Liver (tissue), 9 donors: ENCODE results near the gene MGME1. TPM values are rescaled to one million over a fixed set of nuclear protein-coding genes. Genes with fewer than 3 reads are reported as not detected.
"Not testable (repeated sequence)": the region's sequence is repeated elsewhere in the genome, so short reads cannot be mapped to it uniquely, and the experiment has no call there.

ENCODE experiments used
- DNase-seq: peaks from one replicate; pipeline ENCODE4 v3.0.0-alpha.2; 2017; ENCODE audit warnings: low spot score
- H3K27ac ChIP-seq, 2 donors: one replicate each; pipeline ENCODE4 v1.7.0; 2013; ENCODE audit warnings: inconsistent platforms in 2 of 2, low read length in 2 of 2, control low read depth in 1 of 2, low read depth in 1 of 2, mild to moderate bottlenecking in 1 of 2
- H3K27me3 ChIP-seq, 4 donors: one replicate each; pipeline versions ENCODE4 v1.6.1 to v1.7.0; 2013; ENCODE audit warnings: low read length in 3 of 4, inconsistent platforms in 1 of 4, mild to moderate bottlenecking in 1 of 4, moderate library complexity in 1 of 4; ENCODE audit not compliant: control insufficient read depth in 4 of 4, insufficient read depth in 4 of 4
- H3K36me3 ChIP-seq, 4 donors: one replicate each; pipeline versions ENCODE4 v1.6.1 to v1.7.0; 2013; ENCODE audit warnings: low read length in 3 of 4, mild to moderate bottlenecking in 3 of 4, low read depth in 1 of 4, moderate library complexity in 1 of 4; ENCODE audit not compliant: control insufficient read depth in 4 of 4, insufficient read depth in 3 of 4
- H3K4me1 ChIP-seq, 4 donors: one replicate each; pipeline versions ENCODE4 v1.6.1 to v1.7.0; 2013; ENCODE audit warnings: low read length in 3 of 4, mild to moderate bottlenecking in 3 of 4, moderate library complexity in 1 of 4; ENCODE audit not compliant: control insufficient read depth in 4 of 4, insufficient read depth in 4 of 4
- H3K4me3 ChIP-seq, 3 donors: one replicate each; pipeline versions ENCODE4 v1.6.1 to v1.7.0; 2013; ENCODE audit warnings: low read length in 3 of 3, control low read depth in 1 of 3, low read depth in 1 of 3, mild to moderate bottlenecking in 1 of 3
- H3K9ac ChIP-seq, 2 donors: one replicate each; pipeline ENCODE4 v1.7.0; 2013; ENCODE audit warnings: low read length in 2 of 2, mild to moderate bottlenecking in 2 of 2, moderate library complexity in 2 of 2, control low read depth in 1 of 2, low read depth in 1 of 2
- H3K9me3 ChIP-seq, 4 donors: one replicate each; pipeline versions ENCODE4 v1.6.1 to v1.7.0; 2013; ENCODE audit warnings: low read length in 3 of 4; ENCODE audit not compliant: control insufficient read depth in 4 of 4
- ATF3 ChIP-seq: IDR thresholded peaks from 2 replicates; pipeline ENCODE4 v1.6.1; 2016; ENCODE audit warnings: antibody characterized with exemption
- CTCF ChIP-seq: fragments of 150-350 bp; IDR thresholded peaks from 2 replicates; pipeline ENCODE4 v1.5.1; 2017; ENCODE audit warnings: improper control_type of control experiment, low read depth, low read length; ENCODE audit not compliant: missing input control
- EGR1 ChIP-seq, 2 donors: IDR thresholded peaks; 2 replicates each; pipeline ENCODE4 v1.6.1; 2016 to 2018; ENCODE audit warnings: antibody characterized with exemption in 2 of 2, low read depth in 2 of 2
- FOXA1 ChIP-seq: IDR thresholded peaks from 2 replicates; pipeline ENCODE4 v1.6.1; 2016; ENCODE audit warnings: antibody characterized with exemption
- FOXA2 ChIP-seq: IDR thresholded peaks from 2 replicates; pipeline ENCODE4 v1.6.1; 2016; ENCODE audit warnings: antibody characterized with exemption
- GABPA ChIP-seq, 2 donors: IDR thresholded peaks in 1 of 2; conservative IDR thresholded peaks in 1 of 2; 2 replicates each; pipeline ENCODE4 v1.6.1; 2016; ENCODE audit warnings: antibody characterized with exemption in 2 of 2, mild to moderate bottlenecking in 1 of 2, moderate library complexity in 1 of 2
- HNF4A ChIP-seq, 2 donors: conservative IDR thresholded peaks; 2 replicates each; pipeline ENCODE4 v1.6.1; 2016; ENCODE audit warnings: antibody characterized with exemption in 2 of 2, mild to moderate bottlenecking in 2 of 2
- HNF4G ChIP-seq: IDR thresholded peaks from 2 replicates; pipeline ENCODE4 v1.6.1; 2016; ENCODE audit warnings: antibody characterized with exemption
- JUND ChIP-seq, 2 donors: IDR thresholded peaks; 2 replicates each; pipeline ENCODE4 v1.6.1; 2016; ENCODE audit warnings: antibody characterized with exemption in 2 of 2
- NR2F2 ChIP-seq: IDR thresholded peaks from 2 replicates; pipeline ENCODE4 v1.6.1; 2016; ENCODE audit warnings: antibody characterized with exemption
- RAD21 ChIP-seq, 2 donors: IDR thresholded peaks; 2 replicates each; pipeline ENCODE4 v1.6.1; 2016; ENCODE audit warnings: antibody characterized with exemption in 2 of 2, mild to moderate bottlenecking in 2 of 2
- RXRA ChIP-seq, 2 donors: IDR thresholded peaks; 2 replicates each; pipeline ENCODE4 v1.6.1; 2017 to 2018; ENCODE audit warnings: antibody characterized with exemption in 2 of 2, mild to moderate bottlenecking in 1 of 2
- SP1 ChIP-seq: IDR thresholded peaks from 2 replicates; pipeline ENCODE4 v1.6.1; 2018; ENCODE audit warnings: antibody characterized with exemption, mild to moderate bottlenecking
- TAF1 ChIP-seq: conservative IDR thresholded peaks from 2 replicates; pipeline ENCODE4 v1.6.1; 2016; ENCODE audit warnings: antibody characterized with exemption, mild to moderate bottlenecking
- ZBTB33 ChIP-seq: IDR thresholded peaks from 2 replicates; pipeline ENCODE4 v1.6.1; 2016; ENCODE audit warnings: antibody characterized with exemption
- WGBS: extraction: QIAGEN DNeasy Blood & Tissue Kit; methylation state at CpG from one replicate; pipeline ENCODE4 v1.1.7; 2013; 5-methylcytosine and 5-hydroxymethylcytosine counted together
- polyA plus RNA-seq, 2 donors: library from polyadenylated mRNA; stranded (reverse) in 1 of 2; unstranded in 1 of 2; fragments of 200-250 nt in 1 of 2; fragments of >200 nt in 1 of 2; fragmentation: Nextera tagmentation in 1 of 2; extraction: Ambion mirVana in 1 of 2; gene quantifications; one replicate each; pipeline versions ENCODE4 v1.2.1 to v1.2.3, GENCODE V29; 2013 to 2015
- total RNA-seq, 2 donors: library from RNA; depleted of rRNA; stranded (reverse); fragments of >200 nt; gene quantifications; one replicate each; pipeline ENCODE4 v1.2.3, GENCODE V29; 2014
- donor health status: healthy.
- donor health status: healthy.
- donor health status: healthy.
- donor health status: healthy.
- donor health status: healthy.

MGME1 gene
- total and polyA plus RNA-seq, 4 donors: 4.2 to 26.8 (median 6.7) TPM

GRCh38 chr20:18020931-18021330 lies 52.1 kb downstream of the MGME1 start (continued):
- TF ChIP-seq ATF3: no peak
- no peak for TF ChIP-seq GABPA (IDR thresholded peaks at IDR 0.05 in 1 of 2, conservative IDR thresholded peaks at IDR 0.05 in 1 of 2)
- no peak for TF ChIP-seq RXRA (IDR thresholded peaks at IDR 0.05)
- TF ChIP-seq FOXA2: no peak
- no peak for TF ChIP-seq NR2F2
- no peak for TF ChIP-seq HNF4A (conservative IDR thresholded peaks at IDR 0.05)
- no peak for TF ChIP-seq HNF4G
- no peak for TF ChIP-seq FOXA1
- no peak for TF ChIP-seq SP1
- TF ChIP-seq RAD21 (IDR thresholded peaks at IDR 0.05): no peak
- TF ChIP-seq ZBTB33: no peak

- Histone ChIP-seq H3K4me1 (no peaks in the 10 kb centered on the region), H3K4me3 (no peak overlapping the region), H3K27ac (no peak overlapping the region), H3K27me3 (no peaks in the 10 kb centered on the region), H3K9ac (no peak overlapping the region), H3K36me3 (no peaks in the 10 kb centered on the region), H3K9me3 (no peaks in the 10 kb centered on the region)
- 83% methylated on average over 15 of the region's 15 CpGs for WGBS
- DNase-seq: no peak
- TF ChIP-seq RXRA (IDR thresholded peaks at IDR 0.05): no peak
- no peak for TF ChIP-seq CTCF
- no peak for TF ChIP-seq TAF1
- no peak for TF ChIP-seq ZBTB33
- TF ChIP-seq ATF3: no peak
- no peak for TF ChIP-seq EGR1 (IDR thresholded peaks at IDR 0.05; ENCODE audit: low read depth in 2 of 2)
- no peak for TF ChIP-seq JUND (IDR thresholded peaks at IDR 0.05)
- no peak for TF ChIP-seq RAD21 (IDR thresholded peaks at IDR 0.05)
- TF ChIP-seq HNF4A (conservative IDR thresholded peaks at IDR 0.05): no peak
- TF ChIP-seq GABPA (IDR thresholded peaks at IDR 0.05 in 1 of 2, conservative IDR thresholded peaks at IDR 0.05 in 1 of 2): no peak
- TF ChIP-seq FOXA2: no peak
- no peak for TF ChIP-seq FOXA1
Measured at GRCh38 chr20:18024606-18025127, 55.8 kb downstream of the MGME1 start.

GRCh38 chr20:18027011-18027410 lies 58.2 kb downstream of the MGME1 start:
- WGBS: 84% methylated on average over 7 of the region's 7 CpGs
- not testable (repeated sequence) for H3K9ac ChIP-seq, H3K27ac ChIP-seq, H3K4me1 ChIP-seq, H3K27me3 ChIP-seq, H3K9me3 ChIP-seq, DNase-seq, H3K4me3 ChIP-seq, H3K36me3 ChIP-seq
